Measurements from ENCODE around the gene ADAMTS1.
A peak's percentile ranks its signal among the peaks of the same experiment; 100 is the strongest.

Gene ADAMTS1

DNA sequence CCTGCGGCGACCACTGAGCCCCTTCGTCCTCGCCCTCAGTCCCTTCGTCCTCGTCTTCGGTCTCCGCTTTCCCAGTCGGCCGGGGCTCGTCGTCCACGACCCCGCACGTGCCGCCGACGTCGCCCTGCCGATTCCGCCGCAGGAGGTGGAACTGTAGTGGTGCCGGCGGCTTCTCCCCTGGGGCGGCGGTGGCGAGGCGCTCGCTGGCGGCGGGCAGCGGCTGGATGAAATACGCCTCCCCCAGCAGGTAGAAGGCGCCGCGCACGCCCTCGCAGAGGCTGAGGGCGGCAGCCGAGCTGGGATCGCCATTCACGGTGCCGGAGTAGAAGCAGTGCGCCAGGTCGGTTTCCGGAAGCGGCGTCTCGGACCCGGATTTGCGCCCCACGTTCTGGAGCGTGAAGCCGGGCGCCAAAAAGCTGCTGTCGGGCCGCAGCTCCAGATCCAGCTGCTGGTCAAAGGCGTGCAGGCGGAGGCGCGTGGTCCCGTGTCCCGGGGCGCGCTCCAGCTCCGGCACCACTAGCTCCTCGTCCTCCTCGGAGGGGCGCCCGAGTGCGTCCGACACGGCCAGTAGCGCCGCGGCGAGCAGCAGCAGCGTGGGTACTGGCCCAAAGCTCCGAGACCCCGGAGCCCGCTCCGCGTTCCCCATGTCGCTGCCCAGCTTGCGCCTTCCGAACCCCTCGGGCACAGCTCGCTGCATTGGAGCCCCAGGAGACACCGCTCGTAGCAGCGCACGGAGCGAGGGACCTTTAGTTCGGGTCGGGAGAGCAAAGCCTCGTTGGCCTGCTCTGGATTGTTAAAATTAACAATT, 747 bp downstream of the ADAMTS1 start:
- Histone ChIP-seq H3K9me3 (ENCODE audit: control insufficient read depth, insufficient read depth, low read depth, low read length) (no peaks in the 10 kb centered on the region), H3K4me3 (ENCODE audit: low read depth, low read length) (peak overlapping the region; percentile 90), H3K36me3 (ENCODE audit: control insufficient read depth in 2 of 2, insufficient read depth in 1 of 2, low read length in 2 of 2) (peaks cover 28 to 41% of the 10 kb centered on the region in 2 experiments), H3K27ac (ENCODE audit: extremely low read depth, low read depth, low read length) (peak overlapping the region; percentile 99), H3K4me1 (ENCODE audit: control insufficient read depth, insufficient read depth, low read length) (peaks cover 2% of the 10 kb centered on the region; the same call in 1 of the 2 replicates)
- ChIA-PET CTCF (interaction anchor here (0.6 to 2.1 kb wide), 18 partner anchors 9 to 1901 kb away, joined by 3 to 20 read pairs (median 3); no protein-coding TSS in a partner anchor), POLR2A (interaction anchor here (0.7 to 3.9 kb wide), 37 partner anchors 9 to 1901 kb away, joined by 3 to 34 read pairs (median 5); partner anchors contain the start of gene ADAMTS5)
- TF ChIP-seq BCL11B (tag by site-specific recombination; IDR thresholded peaks at IDR 0.05; ENCODE audit: low read depth): peak; percentile 51; the same call in 1 of the 2 replicates
- no peak for TF ChIP-seq ZNF138 (tag by site-specific recombination; IDR thresholded peaks at IDR 0.05; ENCODE audit: borderline replicate concordance)
- TF ChIP-seq ZNF426 (tag by site-specific recombination; IDR thresholded peaks at IDR 0.05): no peak
- no peak for TF ChIP-seq ZSCAN30 (tag by site-specific recombination; IDR thresholded peaks at IDR 0.05)
- no peak; the same call in 1 of the 2 replicates for TF ChIP-seq ZFP37 (tag by site-specific recombination; IDR thresholded peaks at IDR 0.05)
- no peak for TF ChIP-seq ZNF768 (tag by site-specific recombination; IDR thresholded peaks at IDR 0.05)
- TF ChIP-seq ZNF791 (tag by site-specific recombination; IDR thresholded peaks at IDR 0.05): no peak
- no peak; the same call in 1 of the 2 replicates for TF ChIP-seq MEIS1 (CRISPR knock-in tag; IDR thresholded peaks at IDR 0.05; ENCODE audit: borderline replicate concordance)
- no peak; the same call in 1 of the 2 replicates for TF ChIP-seq ZXDB (tag by site-specific recombination; IDR thresholded peaks at IDR 0.05)
- TF ChIP-seq ZNF155 (tag by site-specific recombination; IDR thresholded peaks at IDR 0.05): no peak
- TF ChIP-seq, protein P1, sequence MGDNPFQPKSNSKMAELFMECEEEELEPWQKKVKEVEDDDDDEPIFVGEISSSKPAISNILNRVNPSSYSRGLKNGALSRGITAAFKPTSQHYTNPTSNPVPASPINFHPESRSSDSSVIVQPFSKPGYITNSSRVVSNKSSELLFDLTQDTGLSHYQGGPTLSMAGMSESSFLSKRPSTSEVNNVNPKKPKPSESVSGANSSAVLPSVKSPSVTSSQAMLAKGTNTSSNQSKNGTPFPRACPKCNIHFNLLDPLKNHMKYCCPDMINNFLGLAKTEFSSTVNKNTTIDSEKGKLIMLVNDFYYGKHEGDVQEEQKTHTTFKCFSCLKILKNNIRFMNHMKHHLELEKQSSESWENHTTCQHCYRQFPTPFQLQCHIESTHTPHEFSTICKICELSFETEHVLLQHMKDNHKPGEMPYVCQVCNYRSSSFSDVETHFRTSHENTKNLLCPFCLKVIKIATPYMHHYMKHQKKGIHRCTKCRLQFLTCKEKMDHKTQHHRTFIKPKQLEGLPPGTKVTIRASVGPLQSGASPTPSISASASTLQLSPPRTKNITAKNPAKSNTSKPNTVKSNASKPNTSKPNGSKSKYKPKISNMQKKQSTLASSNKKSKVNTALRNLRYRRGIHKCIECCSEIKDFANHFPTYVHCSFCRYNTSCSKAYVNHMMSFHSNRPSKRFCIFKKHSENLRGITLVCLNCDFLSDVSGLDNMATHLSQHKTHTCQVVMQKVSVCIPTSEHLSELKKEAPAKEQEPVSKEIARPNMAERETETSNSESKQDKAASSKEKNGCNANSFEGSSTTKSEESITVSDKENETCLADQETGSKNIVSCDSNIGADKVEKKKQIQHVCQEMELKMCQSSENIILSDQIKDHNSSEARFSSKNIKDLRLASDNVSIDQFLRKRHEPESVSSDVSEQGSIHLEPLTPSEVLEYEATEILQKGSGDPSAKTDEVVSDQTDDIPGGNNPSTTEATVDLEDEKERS (tag by site-specific recombination; IDR thresholded peaks at IDR 0.05): no peak
- no peak for TF ChIP-seq MZF1 (tag by site-specific recombination; IDR thresholded peaks at IDR 0.05; ENCODE audit: borderline replicate concordance)
- TF ChIP-seq ZNF529 (tag by site-specific recombination; IDR thresholded peaks at IDR 0.05; ENCODE audit: insufficient replicate concordance): no peak
- no peak for TF ChIP-seq ZNF701 (tag by site-specific recombination; IDR thresholded peaks at IDR 0.05)
- TF ChIP-seq BCL11A (tag by site-specific recombination; IDR thresholded peaks at IDR 0.05; ENCODE audit: low read depth): no peak
- TF ChIP-seq ZNF473 (tag by site-specific recombination; IDR thresholded peaks at IDR 0.05): no peak
- no peak for TF ChIP-seq ZNF830 (tag by site-specific recombination; IDR thresholded peaks at IDR 0.05; ENCODE audit: low read depth)
- TF ChIP-seq, protein P2, sequence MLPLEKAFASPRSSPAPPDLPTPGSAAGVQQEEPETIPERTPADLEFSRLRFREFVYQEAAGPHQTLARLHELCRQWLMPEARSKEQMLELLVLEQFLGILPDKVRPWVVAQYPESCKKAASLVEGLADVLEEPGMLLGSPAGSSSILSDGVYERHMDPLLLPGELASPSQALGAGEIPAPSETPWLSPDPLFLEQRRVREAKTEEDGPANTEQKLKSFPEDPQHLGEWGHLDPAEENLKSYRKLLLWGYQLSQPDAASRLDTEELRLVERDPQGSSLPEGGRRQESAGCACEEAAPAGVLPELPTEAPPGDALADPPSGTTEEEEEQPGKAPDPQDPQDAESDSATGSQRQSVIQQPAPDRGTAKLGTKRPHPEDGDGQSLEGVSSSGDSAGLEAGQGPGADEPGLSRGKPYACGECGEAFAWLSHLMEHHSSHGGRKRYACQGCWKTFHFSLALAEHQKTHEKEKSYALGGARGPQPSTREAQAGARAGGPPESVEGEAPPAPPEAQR (tag by site-specific recombination; IDR thresholded peaks at IDR 0.05): no peak
- no peak for TF ChIP-seq ZNF24 (tag by site-specific recombination; IDR thresholded peaks at IDR 0.05)
- TF ChIP-seq, protein P3, sequence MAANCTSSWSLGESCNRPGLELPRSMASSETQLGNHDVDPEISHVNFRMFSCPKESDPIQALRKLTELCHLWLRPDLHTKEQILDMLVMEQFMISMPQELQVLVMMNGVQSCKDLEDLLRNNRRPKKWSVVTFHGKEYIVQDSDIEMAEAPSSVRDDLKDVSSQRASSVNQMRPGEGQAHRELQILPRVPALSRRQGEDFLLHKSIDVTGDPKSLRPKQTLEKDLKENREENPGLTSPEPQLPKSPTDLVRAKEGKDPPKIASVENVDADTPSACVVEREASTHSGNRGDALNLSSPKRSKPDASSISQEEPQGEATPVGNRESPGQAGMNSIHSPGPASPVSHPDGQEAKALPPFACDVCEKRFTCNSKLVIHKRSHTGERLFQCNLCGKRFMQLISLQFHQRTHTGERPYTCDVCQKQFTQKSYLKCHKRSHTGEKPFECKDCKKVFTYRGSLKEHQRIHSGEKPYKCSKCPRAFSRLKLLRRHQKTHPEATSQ (tag by site-specific recombination; IDR thresholded peaks at IDR 0.05): no peak
- TF ChIP-seq ZNF121 (tag by site-specific recombination; IDR thresholded peaks at IDR 0.05): no peak; the same call in 1 of the 2 replicates
- TF ChIP-seq SCRT2 (tag by site-specific recombination; IDR thresholded peaks at IDR 0.05): no peak
- TF ChIP-seq TCF7L2 (IDR thresholded peaks at IDR 0.05; ENCODE audit: borderline replicate concordance, low read depth, low read length): 0 out of 2 replicates have a peak, but pooled peaks have one; percentile 3
- TF ChIP-seq, protein P4, sequence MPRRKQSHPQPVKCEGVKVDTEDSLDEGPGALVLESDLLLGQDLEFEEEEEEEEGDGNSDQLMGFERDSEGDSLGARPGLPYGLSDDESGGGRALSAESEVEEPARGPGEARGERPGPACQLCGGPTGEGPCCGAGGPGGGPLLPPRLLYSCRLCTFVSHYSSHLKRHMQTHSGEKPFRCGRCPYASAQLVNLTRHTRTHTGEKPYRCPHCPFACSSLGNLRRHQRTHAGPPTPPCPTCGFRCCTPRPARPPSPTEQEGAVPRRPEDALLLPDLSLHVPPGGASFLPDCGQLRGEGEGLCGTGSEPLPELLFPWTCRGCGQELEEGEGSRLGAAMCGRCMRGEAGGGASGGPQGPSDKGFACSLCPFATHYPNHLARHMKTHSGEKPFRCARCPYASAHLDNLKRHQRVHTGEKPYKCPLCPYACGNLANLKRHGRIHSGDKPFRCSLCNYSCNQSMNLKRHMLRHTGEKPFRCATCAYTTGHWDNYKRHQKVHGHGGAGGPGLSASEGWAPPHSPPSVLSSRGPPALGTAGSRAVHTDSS (tag by site-specific recombination; IDR thresholded peaks at IDR 0.05): no peak
- TF ChIP-seq, protein P5, sequence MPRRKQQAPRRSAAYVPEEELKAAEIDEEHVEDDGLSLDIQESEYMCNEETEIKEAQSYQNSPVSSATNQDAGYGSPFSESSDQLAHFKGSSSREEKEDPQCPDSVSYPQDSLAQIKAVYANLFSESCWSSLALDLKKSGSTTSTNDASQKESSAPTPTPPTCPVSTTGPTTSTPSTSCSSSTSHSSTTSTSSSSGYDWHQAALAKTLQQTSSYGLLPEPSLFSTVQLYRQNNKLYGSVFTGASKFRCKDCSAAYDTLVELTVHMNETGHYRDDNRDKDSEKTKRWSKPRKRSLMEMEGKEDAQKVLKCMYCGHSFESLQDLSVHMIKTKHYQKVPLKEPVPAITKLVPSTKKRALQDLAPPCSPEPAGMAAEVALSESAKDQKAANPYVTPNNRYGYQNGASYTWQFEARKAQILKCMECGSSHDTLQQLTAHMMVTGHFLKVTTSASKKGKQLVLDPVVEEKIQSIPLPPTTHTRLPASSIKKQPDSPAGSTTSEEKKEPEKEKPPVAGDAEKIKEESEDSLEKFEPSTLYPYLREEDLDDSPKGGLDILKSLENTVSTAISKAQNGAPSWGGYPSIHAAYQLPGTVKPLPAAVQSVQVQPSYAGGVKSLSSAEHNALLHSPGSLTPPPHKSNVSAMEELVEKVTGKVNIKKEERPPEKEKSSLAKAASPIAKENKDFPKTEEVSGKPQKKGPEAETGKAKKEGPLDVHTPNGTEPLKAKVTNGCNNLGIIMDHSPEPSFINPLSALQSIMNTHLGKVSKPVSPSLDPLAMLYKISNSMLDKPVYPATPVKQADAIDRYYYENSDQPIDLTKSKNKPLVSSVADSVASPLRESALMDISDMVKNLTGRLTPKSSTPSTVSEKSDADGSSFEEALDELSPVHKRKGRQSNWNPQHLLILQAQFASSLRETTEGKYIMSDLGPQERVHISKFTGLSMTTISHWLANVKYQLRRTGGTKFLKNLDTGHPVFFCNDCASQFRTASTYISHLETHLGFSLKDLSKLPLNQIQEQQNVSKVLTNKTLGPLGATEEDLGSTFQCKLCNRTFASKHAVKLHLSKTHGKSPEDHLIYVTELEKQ (tag by site-specific recombination; IDR thresholded peaks at IDR 0.05; ENCODE audit: borderline replicate concordance): no peak; the same call in 1 of the 2 replicates

All from HEK293 (cell line).